Activated CD4-positive, alpha-beta T cell treated with anti-CD3 and anti-CD28 coated beads, Interleukin-2, amount 50 U/mL, for 16 hours (primary cell): ENCODE data around the gene FEV.
"Not testable (repeated sequence)": the region's sequence is repeated elsewhere in the genome, so short reads cannot be mapped to it uniquely, and the experiment has no call there.

ENCODE experiments used
- DNase-seq: peaks from one replicate; pipeline ENCODE4 v3.0.0-alpha.2; 2020

The FEV gene

GRCh38 chr2:218963601-218964000, 21.4 kb downstream of the FEV start:
- DNase-seq = no peak

- peak; percentile 28 for DNase-seq
Observed at GRCh38 chr2:218962859-218963492, 22.0 kb downstream of the FEV start.

GRCh38 chr2:218961651-218962570, 23.1 kb downstream of the FEV start:
- no peak for DNase-seq

- DNase-seq = no peak
Observed at GRCh38 chr2:218961229-218961628, 23.8 kb downstream of the FEV start.

GRCh38 chr2:218960309-218961165, 24.4 kb downstream of the FEV start:
- no peak for DNase-seq

GRCh38 chr2:218959761-218960308, 25.1 kb downstream of the FEV start:
- no peak for DNase-seq

GRCh38 chr2:218959141-218959731, 25.7 kb downstream of the FEV start, which contains the start of gene CDK5R2:
Gene CDK5R2, plus strand, starts transcription at chr2:218959666. Its CDS starts 155 bp downstream, at chr2:218959821.
- peak; percentile 90 for DNase-seq

- no peak for DNase-seq
Observed at GRCh38 chr2:218958276-218958675, 26.7 kb downstream of the FEV start.

- no peak for DNase-seq
Observed at GRCh38 chr2:218957671-218958070, 27.3 kb downstream of the FEV start.

GRCh38 chr2:218956039-218956438, 28.9 kb downstream of the FEV start:
- no peak for DNase-seq

- no peak for DNase-seq
Observed at GRCh38 chr2:218954541-218955300, 30.3 kb downstream of the FEV start.

GRCh38 chr2:218953366-218953954, 31.5 kb downstream of the FEV start:
- no peak for DNase-seq

GRCh38 chr2:218952160-218952559, 32.8 kb downstream of the FEV start:
- no peak for DNase-seq

- DNase-seq = no peak
Observed at GRCh38 chr2:218946621-218947020, 38.4 kb downstream of the FEV start.

- no peak for DNase-seq
Observed at GRCh38 chr2:218944759-218945404, 40.1 kb downstream of the FEV start.

GRCh38 chr2:218931751-218932150, 53.2 kb downstream of the FEV start:
- not testable (repeated sequence) for DNase-seq
